Left lung (tissue), 10 donors: ENCODE data around the gene COL3A1. TPM values are rescaled to one million over a fixed set of nuclear protein-coding genes. Genes with fewer than 3 reads are reported as not detected.

Experiments used
- ATAC-seq: fragments of 200-7000 bp; cut with Tn5 transposase; one replicate; pipeline ENCODE4 v1.9.1; 2020; ENCODE audit warnings: moderate library complexity
- DNase-seq, 4 donors: peaks; one replicate each; pipeline ENCODE4 v3.0.0-alpha.2; 2013 to 2020
- H3K27ac ChIP-seq, 2 donors: fragments of 200-600 bp; sonication (generic) in 1 of 2; one replicate each; pipeline versions ENCODE4 v1.5.0 to v1.8.0; 2020 to 2021
- H3K27me3 ChIP-seq, 2 donors: fragments of 200-600 bp; sonication (generic) in 1 of 2; one replicate each; pipeline versions ENCODE4 v1.5.0 to v1.8.0; 2020 to 2021
- H3K36me3 ChIP-seq, 2 donors: fragments of 200-600 bp; sonication (generic) in 1 of 2; one replicate each; pipeline versions ENCODE4 v1.5.0 to v1.8.0; 2020 to 2021
- H3K4me1 ChIP-seq, 2 donors: fragments of 200-600 bp; one replicate each; pipeline ENCODE4 v1.8.0; 2021
- H3K4me3 ChIP-seq, 2 donors: fragments of 200-600 bp; sonication (generic) in 1 of 2; one replicate each; pipeline versions ENCODE4 v1.5.0 to v1.8.0; 2020 to 2021; ENCODE audit warnings: mild to moderate bottlenecking in 1 of 2
- H3K9me3 ChIP-seq, 2 donors: fragments of 200-600 bp; sonication (generic) in 1 of 2; one replicate each; pipeline versions ENCODE4 v1.5.0 to v1.8.0; 2020 to 2021
- intact Hi-C, 2 donors: fragments of 100-400 bp; cut with DNase I; formaldehyde crosslinking; loops; one replicate each; pipeline versions ENCODE4 v1.11.2 to v1.14.2; 2022
- polyA plus RNA-seq, 6 donors: library from polyadenylated mRNA; unstranded; fragments of 120-200 nt; gene quantifications; one replicate each; pipeline ENCODE4 v1.2.1, GENCODE V29; 2013; ENCODE audit not compliant: insufficient read length in 6 of 6
- total RNA-seq, 2 donors: library from RNA; stranded (reverse); fragmentation: NEBNext Ultra II Directional; extraction: Animal tissue kit (Norgen Biotek cat#: 25700); gene quantifications; one replicate each; pipeline ENCODE4 v1.2.1, GENCODE V29; 2021
- TF ChIP-seq, protein P1 (sequence below), 2 donors: fragments of 200-600 bp; sonication (generic) in 1 of 2; IDR thresholded peaks; one replicate each; pipeline versions ENCODE4 v1.5.0 to v1.8.0; 2021; ENCODE audit warnings: antibody characterized with exemption in 2 of 2
- donor health status: DM: no; HTN: yes; CAD: no.
- donor health status: DM: no; HTN: no; CAD: no.

The COL3A1 gene
- total and polyA plus RNA-seq, 8 donors, result 1,070 to 5,576 (median 1,351) TPM

DNA sequence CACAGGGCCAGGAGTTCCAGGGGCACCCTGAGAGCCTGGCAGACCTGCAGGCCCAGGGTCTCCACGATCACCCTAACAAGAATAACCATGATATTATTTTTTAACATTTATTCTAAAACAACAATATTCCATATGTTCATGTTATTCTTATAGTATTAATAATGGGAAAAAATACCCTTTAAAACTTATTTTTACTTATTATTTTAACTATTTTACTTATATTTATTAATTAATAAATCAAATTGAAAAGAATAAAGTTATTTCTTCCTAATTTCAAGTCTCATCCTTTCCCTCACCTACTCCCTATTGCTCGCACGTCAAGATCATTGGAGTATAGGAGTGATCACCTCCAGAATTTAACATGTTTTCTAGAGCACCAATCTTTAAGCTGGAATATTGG, 71.7 kb downstream of the COL3A1 start:
- Histone ChIP-seq H3K27ac (no peak overlapping the region), H3K36me3 (no peaks in the 10 kb centered on the region), H3K27me3 (no peaks in the 10 kb centered on the region), H3K9me3 (no peaks in the 10 kb centered on the region), H3K4me3 (no peak overlapping the region), H3K4me1 (no peaks in the 10 kb centered on the region)
- DNase-seq, result no peak
- ATAC-seq, result no peak
- intact Hi-C loops, result no loop called here
- TF ChIP-seq, protein P1, sequence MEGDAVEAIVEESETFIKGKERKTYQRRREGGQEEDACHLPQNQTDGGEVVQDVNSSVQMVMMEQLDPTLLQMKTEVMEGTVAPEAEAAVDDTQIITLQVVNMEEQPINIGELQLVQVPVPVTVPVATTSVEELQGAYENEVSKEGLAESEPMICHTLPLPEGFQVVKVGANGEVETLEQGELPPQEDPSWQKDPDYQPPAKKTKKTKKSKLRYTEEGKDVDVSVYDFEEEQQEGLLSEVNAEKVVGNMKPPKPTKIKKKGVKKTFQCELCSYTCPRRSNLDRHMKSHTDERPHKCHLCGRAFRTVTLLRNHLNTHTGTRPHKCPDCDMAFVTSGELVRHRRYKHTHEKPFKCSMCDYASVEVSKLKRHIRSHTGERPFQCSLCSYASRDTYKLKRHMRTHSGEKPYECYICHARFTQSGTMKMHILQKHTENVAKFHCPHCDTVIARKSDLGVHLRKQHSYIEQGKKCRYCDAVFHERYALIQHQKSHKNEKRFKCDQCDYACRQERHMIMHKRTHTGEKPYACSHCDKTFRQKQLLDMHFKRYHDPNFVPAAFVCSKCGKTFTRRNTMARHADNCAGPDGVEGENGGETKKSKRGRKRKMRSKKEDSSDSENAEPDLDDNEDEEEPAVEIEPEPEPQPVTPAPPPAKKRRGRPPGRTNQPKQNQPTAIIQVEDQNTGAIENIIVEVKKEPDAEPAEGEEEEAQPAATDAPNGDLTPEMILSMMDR (IDR thresholded peaks at IDR 0.05), result no peak

DNA sequence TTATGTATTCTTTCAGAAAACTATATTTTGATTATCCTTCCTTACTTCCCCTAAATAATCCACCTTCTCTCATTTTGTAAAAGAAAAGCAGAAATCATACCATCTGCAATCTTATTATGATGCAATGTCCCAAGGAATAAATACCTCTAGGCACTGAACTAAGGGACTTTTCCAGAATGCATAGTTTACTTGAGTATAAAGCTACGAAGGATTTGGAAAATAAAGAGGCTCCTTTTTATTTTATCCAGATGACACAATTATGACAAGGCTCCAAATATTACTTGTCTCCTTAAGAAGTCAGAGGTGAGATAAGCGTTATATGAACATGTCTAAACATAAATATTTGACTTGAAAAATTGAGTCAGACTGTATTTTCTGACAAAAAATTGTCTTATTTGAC, 72.1 kb downstream of the COL3A1 start:
- intact Hi-C loops, result no loop called here
- ATAC-seq (no peak), DNase-seq (no peak)
- TF ChIP-seq, protein P1 (IDR thresholded peaks at IDR 0.05), result no peak
- Histone ChIP-seq H3K27ac (no peak overlapping the region), H3K27me3 (no peaks in the 10 kb centered on the region), H3K4me1 (no peaks in the 10 kb centered on the region), H3K9me3 (no peaks in the 10 kb centered on the region), H3K36me3 (no peaks in the 10 kb centered on the region), H3K4me3 (no peak overlapping the region)

DNA sequence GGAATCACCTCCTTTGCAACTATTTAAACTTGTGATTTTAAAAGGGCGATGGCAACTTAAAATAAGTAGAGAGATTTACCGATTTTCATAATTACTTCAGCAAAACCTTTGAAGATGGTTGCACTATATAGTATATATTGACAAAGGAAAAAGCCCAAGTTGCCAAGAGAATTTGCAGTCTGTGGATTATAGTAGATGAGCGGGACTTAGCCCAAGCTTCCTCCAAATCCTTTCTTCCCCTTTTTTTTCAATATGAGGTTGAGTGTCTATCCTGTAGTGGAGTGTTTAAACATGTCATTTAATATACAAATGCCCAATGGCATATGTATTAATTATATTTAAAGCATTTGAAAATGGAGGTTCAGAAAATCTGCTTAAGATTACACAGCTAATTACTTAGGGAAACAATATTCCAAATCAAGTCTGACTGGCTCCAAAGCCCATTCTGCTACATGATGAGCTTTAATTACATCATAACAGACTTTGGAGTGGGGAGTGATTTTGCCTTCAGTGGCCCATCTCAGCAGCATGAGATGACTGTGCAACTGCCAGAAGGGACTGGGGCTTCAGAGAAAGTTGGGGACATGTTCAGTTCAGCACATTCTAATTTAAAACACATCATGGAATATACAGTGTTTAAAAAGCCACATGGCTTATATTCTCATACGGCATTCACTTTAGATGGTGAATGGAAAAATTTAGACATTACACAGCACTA, 73.2 kb downstream of the COL3A1 start:
- no peak for ATAC-seq
- TF ChIP-seq, protein P1 (IDR thresholded peaks at IDR 0.05), result no peak
- H3K27ac ChIP-seq, result peak overlapping the region in 1 of 2 donors; percentile 11

DNA sequence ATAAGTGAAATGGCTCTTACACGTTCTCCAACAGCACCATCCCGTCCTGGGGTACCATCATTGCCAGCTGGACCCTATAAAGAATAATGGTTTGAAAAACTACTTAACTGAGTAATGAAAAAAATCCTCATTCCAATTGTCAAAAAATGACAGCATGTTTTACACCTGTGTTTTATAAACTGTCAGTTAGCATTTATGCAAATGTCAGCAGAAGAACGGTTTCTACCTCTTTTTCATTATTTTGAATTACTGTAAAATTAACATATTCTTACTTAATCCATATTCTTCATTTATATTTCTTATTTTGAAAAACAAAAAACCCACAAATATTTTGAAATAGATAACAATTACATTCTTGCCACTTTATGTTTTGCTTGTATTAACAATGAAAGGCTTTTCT, 74.0 kb downstream of the COL3A1 start:
- Histone ChIP-seq H3K9me3 (no peaks in the 10 kb centered on the region), H3K36me3 (no peaks in the 10 kb centered on the region), H3K27me3 (no peaks in the 10 kb centered on the region), H3K4me1 (no peaks in the 10 kb centered on the region), H3K27ac (no peak overlapping the region), H3K4me3 (no peak overlapping the region)
- intact Hi-C loops, result no loop called here
- no peak for DNase-seq
- TF ChIP-seq, protein P1 (IDR thresholded peaks at IDR 0.05), result no peak
- ATAC-seq, result no peak

More for the DNA sequence above, 73.2 kb downstream of the COL3A1 start:
- Histone ChIP-seq H3K36me3 (no peaks in the 10 kb centered on the region), H3K4me1 (no peaks in the 10 kb centered on the region), H3K4me3 (no peak overlapping the region), H3K9me3 (no peaks in the 10 kb centered on the region), H3K27me3 (no peaks in the 10 kb centered on the region)
- intact Hi-C loops, result no loop called here
- DNase-seq, result no peak

DNA sequence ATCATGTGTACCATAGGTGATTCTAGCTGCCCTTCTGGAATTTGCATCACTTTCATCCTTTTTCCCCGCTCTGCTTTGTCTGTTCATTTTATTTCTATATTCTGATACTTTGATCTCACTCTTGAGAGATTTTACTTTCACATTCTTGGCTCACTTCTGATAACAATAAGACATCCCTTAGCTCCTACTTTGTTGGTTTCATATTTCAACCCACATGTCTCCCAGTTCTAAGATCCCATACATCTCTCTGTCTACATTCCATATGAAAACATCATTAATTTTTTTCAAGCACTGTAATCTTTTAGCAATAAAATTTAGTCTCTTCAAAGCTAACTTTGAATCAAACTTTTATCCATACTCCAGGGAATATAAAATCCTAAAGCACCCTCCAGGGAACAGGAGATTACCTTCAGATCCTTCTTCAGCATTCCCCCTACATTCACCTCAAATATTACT, 75.6 kb downstream of the COL3A1 start:
- H3K27me3 ChIP-seq, result no peaks in the 10 kb centered on the region
- H3K27ac ChIP-seq, result no peak overlapping the region
- DNase-seq (no peak), ATAC-seq (no peak)
- TF ChIP-seq, protein P1 (IDR thresholded peaks at IDR 0.05), result no peak
- intact Hi-C loops, result no loop called here
- H3K4me3 ChIP-seq, result no peak overlapping the region
- H3K4me1 ChIP-seq, result no peaks in the 10 kb centered on the region
- no peaks in the 10 kb centered on the region for H3K9me3 ChIP-seq
- H3K36me3 ChIP-seq, result no peaks in the 10 kb centered on the region
